Amygdala (tissue), 56 donors: ENCODE data around the gene FCHSD1.

ENCODE experiments used
- DNase-seq, 56 donors: peaks; one replicate each; lab custom pipeline; 2025; lab: John Stamatoyannopoulos, UW

Gene FCHSD1

DNA sequence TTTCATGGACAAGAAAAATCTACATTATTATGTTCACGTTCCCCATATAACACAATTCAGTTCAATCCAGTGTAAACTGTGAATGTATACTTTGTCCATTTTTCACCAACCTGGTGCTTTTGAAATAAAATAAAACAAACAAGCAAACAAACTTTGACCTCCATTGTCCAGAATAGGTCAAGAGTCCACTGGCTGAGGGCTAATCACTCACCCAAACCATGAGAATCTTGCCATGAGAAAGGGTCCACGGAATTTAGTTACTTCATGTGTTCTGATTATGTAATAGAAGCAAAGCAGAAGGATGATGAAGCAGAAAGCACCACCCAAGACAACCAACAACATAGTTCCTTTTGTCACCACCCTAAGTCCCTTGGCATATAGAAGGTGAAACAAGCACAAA, 61.1 kb downstream of the FCHSD1 start:
- DNase-seq = no peak
